ENCODE data around the gene GNG2.

GNG2 gene

GRCh38 chr14:51999084-51999483, 138.7 kb downstream of the GNG2 start:
- no peak for DNase-seq

- DNase-seq: no peak
Observed at GRCh38 chr14:52000019-52000582, 139.7 kb downstream of the GNG2 start.

DNA sequence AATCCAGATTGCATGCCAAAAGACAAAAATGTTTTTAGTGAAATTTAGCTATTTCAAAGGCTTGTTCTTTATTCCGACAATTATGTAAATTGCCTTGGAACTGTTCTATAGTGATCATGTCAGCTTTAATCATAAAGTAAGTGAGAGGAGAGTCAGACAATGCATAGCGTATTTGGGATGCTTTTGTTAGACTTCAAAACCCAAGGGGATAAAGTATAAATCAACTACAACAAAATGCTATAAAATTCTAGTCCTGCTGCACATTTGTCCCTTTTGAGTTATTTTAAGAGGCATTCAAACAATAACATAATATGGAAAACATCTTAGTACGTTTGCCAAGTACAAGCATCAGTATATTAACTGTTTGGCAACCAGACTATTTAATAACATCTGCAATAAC, 140.3 kb downstream of the GNG2 start:
- DNase-seq: no peak

DNA sequence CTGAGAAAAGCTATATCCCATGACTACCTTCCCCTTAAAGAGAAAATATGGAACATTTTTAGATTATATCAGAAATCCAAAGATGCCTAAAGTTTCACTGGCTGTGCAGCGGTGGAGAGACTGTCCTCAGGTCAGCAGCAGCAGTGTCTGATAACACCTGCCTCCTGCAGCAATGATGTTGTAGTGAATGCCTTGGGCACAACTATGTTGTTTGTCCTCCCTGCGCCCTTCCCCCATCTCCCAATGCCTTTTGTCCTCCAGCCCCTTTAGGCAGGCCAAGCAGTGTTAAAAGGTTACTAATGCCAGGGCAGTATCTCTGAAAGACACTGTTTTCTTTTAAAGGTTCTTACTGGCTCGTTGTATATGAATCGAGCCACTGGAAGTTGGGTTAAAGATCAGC, 142.1 kb downstream of the GNG2 start:
- DNase-seq: no peak

GRCh38 chr14:52003324-52003723, 142.9 kb downstream of the GNG2 start:
- DNase-seq: no peak

DNA sequence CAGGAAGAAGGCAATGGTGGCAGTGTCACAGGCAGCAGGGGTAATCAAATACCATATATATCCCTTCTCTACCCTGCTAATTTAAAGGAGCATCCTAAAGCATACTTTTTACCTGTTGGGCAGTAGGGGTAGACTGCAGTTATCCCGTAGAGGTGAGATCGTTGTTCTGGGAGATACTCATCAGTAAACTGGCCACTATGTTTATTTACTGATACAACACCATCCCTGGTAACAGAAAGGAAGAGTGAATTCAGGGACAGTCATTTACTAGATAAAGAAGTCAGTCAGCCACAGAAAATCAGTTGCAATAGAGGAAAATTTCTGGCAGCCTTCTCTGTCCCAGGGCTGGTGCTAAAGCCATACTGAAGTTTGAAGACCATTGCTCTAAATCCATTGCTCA, 145.2 kb downstream of the GNG2 start:
- DNase-seq: no peak

- DNase-seq: no peak
Observed at GRCh38 chr14:52006361-52006760, 145.9 kb downstream of the GNG2 start.

- no peak for DNase-seq
Observed at GRCh38 chr14:52007211-52007610, 146.8 kb downstream of the GNG2 start.

DNA sequence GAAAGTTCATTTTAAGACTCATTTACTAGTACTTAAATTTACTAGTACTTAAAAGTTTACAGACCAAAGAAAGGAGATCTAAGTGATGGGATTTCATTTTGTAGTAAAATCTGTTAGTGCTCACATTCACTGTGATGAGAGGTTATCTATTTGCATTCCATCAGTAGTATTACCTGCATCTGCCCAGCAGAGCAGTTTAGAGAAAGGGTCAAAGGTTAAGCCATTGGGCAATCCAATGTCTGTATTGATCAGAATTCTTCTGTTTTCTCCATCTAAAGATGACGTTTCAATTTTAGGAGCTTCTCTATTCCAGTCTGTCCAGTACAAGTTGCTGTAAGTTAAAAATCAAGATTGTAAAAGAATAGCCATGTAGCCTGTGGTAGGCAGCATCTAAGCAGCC, 147.2 kb downstream of the GNG2 start:
- no peak for DNase-seq

DNA sequence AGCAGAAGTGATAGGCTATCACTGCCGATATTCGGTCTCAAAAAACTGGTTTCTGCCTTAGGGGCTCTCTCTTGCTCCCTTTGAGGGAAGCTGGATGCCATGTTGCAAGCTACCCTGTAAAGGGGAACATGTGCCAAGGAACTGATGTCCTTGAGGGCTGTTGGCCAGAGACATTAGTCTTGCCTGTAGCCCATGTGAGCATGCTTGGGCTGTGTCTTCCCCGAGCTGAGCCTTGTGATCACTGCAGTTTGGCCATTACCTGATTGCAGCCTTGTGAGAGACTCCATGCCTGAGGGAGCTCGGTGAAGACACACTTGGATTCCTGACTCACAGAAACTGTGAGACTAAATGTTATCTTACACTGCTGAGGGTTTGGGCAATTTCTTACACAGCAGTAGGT, 147.7 kb downstream of the GNG2 start:
- DNase-seq: no peak

- DNase-seq: no peak
Observed at GRCh38 chr14:52010173-52010693, 149.8 kb downstream of the GNG2 start.

GRCh38 chr14:52011523-52011922, 151.1 kb downstream of the GNG2 start:
- DNase-seq: no peak

- no peak for DNase-seq
Observed at GRCh38 chr14:52012635-52013034, 152.2 kb downstream of the GNG2 start.

- DNase-seq: no peak
Observed at GRCh38 chr14:52013984-52014600, 153.7 kb downstream of the GNG2 start.

GRCh38 chr14:52014601-52015267, 154.3 kb downstream of the GNG2 start:
- no peak for DNase-seq

GRCh38 chr14:52015411-52016030, 155.1 kb downstream of the GNG2 start:
- DNase-seq: no peak

- no peak for DNase-seq
Observed at GRCh38 chr14:52018252-52018651, 157.8 kb downstream of the GNG2 start.

DNA sequence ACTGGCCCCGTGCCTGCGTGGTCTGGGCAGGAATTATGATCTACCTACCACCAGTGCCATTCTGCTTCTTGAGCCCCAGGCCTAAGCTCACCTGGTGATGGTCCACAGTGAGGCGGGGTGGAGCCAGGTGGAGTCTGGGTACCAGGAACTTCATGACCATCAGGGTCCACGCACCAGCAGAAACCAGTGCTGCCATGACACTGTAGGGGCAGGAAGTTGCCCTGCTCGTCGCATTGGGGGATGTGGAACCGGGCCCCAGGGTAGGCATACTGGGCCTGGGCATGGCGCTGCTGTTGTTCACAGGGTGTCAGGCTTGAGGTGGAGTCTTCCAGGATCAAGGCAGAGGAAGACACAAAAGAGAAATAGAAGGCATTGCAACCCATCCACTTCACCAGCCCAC, 158.6 kb downstream of the GNG2 start:
- DNase-seq: no peak
